ENCODE measurements around the gene STRIP1.

- TF ChIP-seq POLR2A (IDR thresholded peaks at IDR 0.05; ENCODE audit: low read depth, low read length) = no peak
- TF ChIP-seq POLR2AphosphoS5 (IDR thresholded peaks at IDR 0.05; ENCODE audit: low read depth, low read length) = no peak
- TF ChIP-seq TAF1 (IDR thresholded peaks at IDR 0.05; ENCODE audit: low read depth, low read length) = no peak
- TF ChIP-seq SPI1 (IDR thresholded peaks at IDR 0.05; ENCODE audit: low read depth, low read length) = no peak
- TF ChIP-seq POU2F2 (IDR thresholded peaks at IDR 0.05; ENCODE audit: low read depth, low read length) = no peak
- no peak for TF ChIP-seq PAX5 (IDR thresholded peaks at IDR 0.05; ENCODE audit: insufficient read depth, low read length, severe bottlenecking)
These were observed 40.5 kb upstream of the STRIP1 start for GRCh38 chr1:109993885-109994284.

Measured in GM12891 (cell line).